GM12891 (cell line): Measurements from ENCODE around the gene KCNH1.

ENCODE experiments used
- PAX5 ChIP-seq: IDR thresholded peaks from 2 replicates; pipeline ENCODE4 v1.6.1; 2011; ENCODE audit warnings: low read length, moderate library complexity, mild to moderate bottlenecking; ENCODE audit not compliant: insufficient read depth, severe bottlenecking
- POLR2A ChIP-seq: IDR thresholded peaks from 2 replicates; pipeline ENCODE4 v1.6.1; 2011; ENCODE audit warnings: low read depth, low read length, control low read depth
- POLR2AphosphoS5 ChIP-seq: IDR thresholded peaks from 2 replicates; pipeline ENCODE4 v1.6.1; 2011; ENCODE audit warnings: low read depth, low read length, control low read depth
- POU2F2 ChIP-seq: IDR thresholded peaks from 2 replicates; pipeline ENCODE4 v1.6.1; 2011; ENCODE audit warnings: low read depth, mild to moderate bottlenecking, control low read depth, low read length, moderate library complexity
- TAF1 ChIP-seq: IDR thresholded peaks from 2 replicates; pipeline ENCODE4 v1.6.1; 2011; ENCODE audit warnings: low read depth, low read length, control low read depth

DNA sequence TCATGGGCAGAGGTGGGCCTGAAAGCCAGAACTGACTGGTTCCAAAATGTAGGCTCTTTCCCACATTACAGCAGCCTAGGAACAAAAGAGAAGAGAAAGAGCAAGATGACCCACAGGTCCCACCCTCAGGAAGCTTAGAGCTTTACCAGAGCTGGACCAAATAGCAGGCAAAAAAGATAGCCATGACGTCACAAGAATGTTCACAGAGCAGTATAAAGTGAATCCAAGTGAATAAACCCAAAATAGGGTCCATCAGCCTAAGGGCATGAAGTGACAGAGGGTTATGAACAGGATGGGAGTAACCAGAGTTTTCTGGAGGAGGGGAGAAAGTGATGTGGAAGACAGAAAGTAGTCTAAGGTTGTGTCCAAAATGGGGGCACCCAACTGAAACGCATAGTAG, 221.2 kb downstream of the KCNH1 start:
- TF ChIP-seq POLR2A (no peak), TAF1 (no peak), POU2F2 (no peak), PAX5 (no peak), POLR2AphosphoS5 (no peak)
